HG02938 (cell line): Measurements from ENCODE around the gene GP5.

Experiments
- ATAC-seq: cut with Tn5 transposase; IDR thresholded peaks from one replicate; pipeline ENCODE4 v1.9.1; 2021; ENCODE audit warnings: mild to moderate bottlenecking, moderate library complexity; ENCODE audit not compliant: unreplicated experiment

The GP5 gene

DNA sequence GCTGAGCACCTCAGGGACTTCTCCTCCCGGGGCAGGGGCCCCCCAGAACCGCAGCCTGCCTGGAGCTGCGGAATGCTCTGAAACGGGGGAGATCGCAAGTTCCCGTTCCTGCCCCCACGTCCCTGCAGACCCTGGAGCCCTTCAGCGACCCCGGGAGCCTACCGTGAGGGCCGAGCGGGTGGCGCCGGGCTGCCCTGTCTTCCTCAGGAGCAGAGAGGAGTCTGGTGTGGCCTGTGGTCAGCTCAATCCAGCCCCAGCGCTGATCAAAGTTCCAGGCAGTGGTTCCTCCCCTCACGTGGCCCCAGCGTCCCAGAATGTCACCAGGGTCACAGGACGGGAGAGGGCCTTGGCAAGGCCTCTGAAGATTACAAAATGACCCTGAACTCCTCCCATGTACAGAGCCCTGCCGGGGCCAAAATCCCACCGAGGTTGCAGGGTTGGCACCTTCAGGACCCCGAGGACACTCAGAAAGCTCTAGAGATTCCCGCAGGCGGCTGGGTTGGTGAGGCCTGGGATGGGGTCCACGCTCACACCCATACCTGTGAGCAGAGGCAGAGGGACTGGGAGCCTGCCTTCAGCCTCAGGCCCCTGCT lies 47.9 kb downstream of the GP5 start, which contains the start of gene CPN2:
Gene CPN2 (minus strand): TSS at position 249 of the 593 bp plus-strand sequence. CDS start 8,626 bp downstream, outside the sequence.
- no peak for ATAC-seq

- ATAC-seq, result no peak
These were observed 48.4 kb downstream of the GP5 start for GRCh38 chr3:194350726-194351071.

DNA sequence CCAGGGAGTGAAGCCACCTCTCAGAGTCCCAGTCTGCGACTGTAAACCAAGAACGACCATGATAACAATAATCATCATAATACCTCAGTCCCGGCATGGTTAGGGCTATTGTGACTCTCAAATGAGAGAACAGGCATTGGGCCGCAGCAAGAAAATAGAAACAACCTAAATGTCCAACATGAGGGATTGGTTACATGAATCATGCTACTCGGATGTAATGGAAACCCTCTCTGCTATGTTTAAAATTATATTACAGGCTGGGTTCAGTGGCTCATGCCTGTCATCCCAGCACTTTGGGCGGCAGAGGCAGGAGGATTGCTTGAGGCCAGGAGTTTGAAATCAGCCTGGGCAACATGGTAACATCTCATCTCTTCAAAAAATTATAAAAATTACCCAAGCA lies 50.7 kb downstream of the GP5 start:
- no peak for ATAC-seq

DNA sequence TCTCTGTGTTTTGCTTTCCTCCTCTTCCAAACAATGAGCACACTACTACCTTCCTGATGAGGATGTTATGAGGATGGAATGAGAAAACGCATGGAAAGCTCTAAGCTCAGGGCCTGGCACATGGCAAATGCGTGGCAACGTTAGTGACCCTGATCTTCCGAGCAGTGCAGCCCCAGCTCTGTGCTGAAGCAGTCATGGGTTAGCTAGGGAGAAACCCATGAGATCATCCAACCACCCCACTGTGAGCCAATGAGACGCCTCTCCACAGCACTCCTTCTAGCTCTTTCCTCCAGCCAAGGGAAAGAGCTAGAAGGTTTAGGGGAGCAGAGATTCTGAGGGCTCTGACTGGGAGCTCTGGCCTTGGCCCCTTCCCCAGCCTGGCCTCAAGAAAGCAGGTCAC lies 52.4 kb downstream of the GP5 start:
- no peak for ATAC-seq

GRCh38 chr3:194346035-194346434 lies 53.0 kb downstream of the GP5 start:
- ATAC-seq, result no peak
